Kidney (tissue), 14 donors: Measurements from ENCODE around the gene IVNS1ABP. TPM values are rescaled to one million over a fixed set of nuclear protein-coding genes. Genes with fewer than 3 reads are reported as not detected.

Experiments
- DNase-seq, 5 donors: peaks; one replicate each; pipeline ENCODE4 v3.0.0-alpha.2; 2013 to 2020
- FAIRE-seq: peaks from 2 replicates; lab custom pipeline; 2012; peaks lifted over from hg19 to GRCh38; lab: Jason Lieb, UNC
- H3K27ac ChIP-seq, 2 donors: one replicate each; pipeline ENCODE4 v1.7.0; 2013; ENCODE audit warnings: low read depth in 2 of 2, low read length in 2 of 2, inconsistent platforms in 1 of 2
- H3K27me3 ChIP-seq: one replicate; pipeline ENCODE4 v1.7.1; 2013; ENCODE audit warnings: low read length, inconsistent platforms; ENCODE audit not compliant: control insufficient read depth, insufficient read depth
- H3K36me3 ChIP-seq, 3 donors: one replicate each; pipeline versions ENCODE4 v1.7.0 to v1.7.1; 2013; ENCODE audit warnings: low read length in 3 of 3, control low read depth in 1 of 3, inconsistent platforms in 1 of 3; ENCODE audit not compliant: insufficient read depth in 3 of 3, control insufficient read depth in 2 of 3
- H3K4me1 ChIP-seq, 3 donors: one replicate each; pipeline versions ENCODE4 v1.7.0 to v1.7.1; 2013; ENCODE audit warnings: low read length in 3 of 3, inconsistent platforms in 1 of 3, low read depth in 1 of 3; ENCODE audit not compliant: control insufficient read depth in 2 of 3, insufficient read depth in 2 of 3
- H3K4me3 ChIP-seq, 3 donors: one replicate each; pipeline versions ENCODE4 v1.7.0 to v1.8.1; 2013; ENCODE audit warnings: low read length in 3 of 3, control low read depth in 1 of 3, inconsistent platforms in 1 of 3
- H3K9ac ChIP-seq, 3 donors: one replicate each; pipeline versions ENCODE4 v1.7.0 to v1.7.1; 2013; ENCODE audit warnings: low read length in 3 of 3, control low read depth in 1 of 3, inconsistent platforms in 1 of 3
- H3K9me3 ChIP-seq, 3 donors: one replicate each; pipeline versions ENCODE4 v1.7.0 to v1.7.1; 2013; ENCODE audit warnings: low read length in 3 of 3, control low read depth in 1 of 3, inconsistent platforms in 1 of 3; ENCODE audit not compliant: control insufficient read depth in 2 of 3, insufficient read depth in 1 of 3
- CTCF ChIP-seq: IDR thresholded peaks from 3 replicates; pipeline ENCODE4 v1.5.1; 2012; ENCODE audit warnings: mild to moderate bottlenecking, moderate library complexity, borderline replicate concordance; ENCODE audit not compliant: insufficient read depth; ENCODE audit errors: extremely low read depth
- intact Hi-C: fragments of 100-400 bp; cut with DNase I; formaldehyde crosslinking; loops from one replicate; pipeline ENCODE4 v1.11.1; 2022
- polyA plus RNA-seq: library from polyadenylated mRNA; stranded (reverse); fragments of 350-450 nt; fragmentation: Illumina TruSeq; extraction: RNeasy Lipid Tissue Mini Kit (QIAGEN cat#74804); gene quantifications from one replicate; pipeline ENCODE4 v1.2.3, GENCODE V29; 2014; ENCODE audit warnings: low read depth, low replicate concordance; ENCODE audit not compliant: insufficient read depth
- total RNA-seq: library from RNA; stranded (reverse); fragmentation: NEBNext Ultra II Directional; extraction: Animal tissue kit (Norgen Biotek cat#: 25700); gene quantifications from one replicate; pipeline ENCODE4 v1.2.1, GENCODE V29; 2021
- donor health status: control.
- donor health status: control.
- donor health status: control.
- donor health status: control.
- donor health status: control.
- donor health status: DM: yes; HTN: yes; CAD: no.
- donor health status: Normal renal cell carcinoma (clear cell type).

Gene IVNS1ABP
- total and polyA plus RNA-seq, 2 donors from 2014 or later: 115 to 198 TPM

- TF ChIP-seq CTCF: no peak
- Histone ChIP-seq H3K36me3 (no peaks in the 10 kb centered on the region), H3K9ac (no peak overlapping the region), H3K4me3 (no peak overlapping the region), H3K4me1 (no peaks in the 10 kb centered on the region), H3K27me3 (no peaks in the 10 kb centered on the region), H3K27ac (no peak overlapping the region), H3K9me3 (no peaks in the 10 kb centered on the region)
- intact Hi-C loops: no loop called here
- peak in 1 of 5 donors; percentile 39 for DNase-seq
- no peak for FAIRE-seq
These were observed 36.5 kb downstream of the IVNS1ABP start for GRCh38 chr1:185280589-185280988.

- intact Hi-C loops: no loop called here
- Histone ChIP-seq H3K9me3 (no peaks in the 10 kb centered on the region), H3K9ac (no peak overlapping the region), H3K4me3 (no peak overlapping the region), H3K27me3 (no peaks in the 10 kb centered on the region), H3K27ac (no peak overlapping the region), H3K36me3 (no peaks in the 10 kb centered on the region), H3K4me1 (no peaks in the 10 kb centered on the region)
- DNase-seq (no peak), FAIRE-seq (no peak)
- TF ChIP-seq CTCF: no peak
These were observed 37.5 kb downstream of the IVNS1ABP start for GRCh38 chr1:185279571-185279970.

GRCh38 chr1:185271921-185272320 lies 45.1 kb downstream of the IVNS1ABP start:
- Histone ChIP-seq H3K36me3 (no peaks in the 10 kb centered on the region), H3K9ac (no peak overlapping the region), H3K27ac (no peak overlapping the region), H3K4me1 (no peaks in the 10 kb centered on the region), H3K27me3 (no peaks in the 10 kb centered on the region), H3K4me3 (no peak overlapping the region), H3K9me3 (no peaks in the 10 kb centered on the region)
- FAIRE-seq (no peak), DNase-seq (no peak)
- TF ChIP-seq CTCF: no peak
- intact Hi-C loops: no loop called here

- intact Hi-C loops: no loop called here
- H3K9me3 ChIP-seq: no peaks in the 10 kb centered on the region
- no peak overlapping the region for H3K27ac ChIP-seq
- H3K4me3 ChIP-seq: no peak overlapping the region
- no peaks in the 10 kb centered on the region for H3K36me3 ChIP-seq
- no peak for DNase-seq
- FAIRE-seq: no peak
- no peaks in the 10 kb centered on the region for H3K27me3 ChIP-seq
- TF ChIP-seq CTCF: no peak
- no peaks in the 10 kb centered on the region for H3K4me1 ChIP-seq
- H3K9ac ChIP-seq: no peak overlapping the region
These were observed 48.7 kb downstream of the IVNS1ABP start for GRCh38 chr1:185268352-185268751.
